ENCODE data around the gene KRT222. TPM values are rescaled to one million over a fixed set of nuclear protein-coding genes. Genes with fewer than 3 reads are reported as not detected.
A peak's percentile ranks its signal among the peaks of the same experiment; 100 is the strongest.

Gene KRT222
- 0.53 TPM in 1 of 2 replicates, not detected in the other for total RNA-seq (2014; rRNA removed; shearing (Covaris generic); ENCODE audit: low replicate concordance)

DNA sequence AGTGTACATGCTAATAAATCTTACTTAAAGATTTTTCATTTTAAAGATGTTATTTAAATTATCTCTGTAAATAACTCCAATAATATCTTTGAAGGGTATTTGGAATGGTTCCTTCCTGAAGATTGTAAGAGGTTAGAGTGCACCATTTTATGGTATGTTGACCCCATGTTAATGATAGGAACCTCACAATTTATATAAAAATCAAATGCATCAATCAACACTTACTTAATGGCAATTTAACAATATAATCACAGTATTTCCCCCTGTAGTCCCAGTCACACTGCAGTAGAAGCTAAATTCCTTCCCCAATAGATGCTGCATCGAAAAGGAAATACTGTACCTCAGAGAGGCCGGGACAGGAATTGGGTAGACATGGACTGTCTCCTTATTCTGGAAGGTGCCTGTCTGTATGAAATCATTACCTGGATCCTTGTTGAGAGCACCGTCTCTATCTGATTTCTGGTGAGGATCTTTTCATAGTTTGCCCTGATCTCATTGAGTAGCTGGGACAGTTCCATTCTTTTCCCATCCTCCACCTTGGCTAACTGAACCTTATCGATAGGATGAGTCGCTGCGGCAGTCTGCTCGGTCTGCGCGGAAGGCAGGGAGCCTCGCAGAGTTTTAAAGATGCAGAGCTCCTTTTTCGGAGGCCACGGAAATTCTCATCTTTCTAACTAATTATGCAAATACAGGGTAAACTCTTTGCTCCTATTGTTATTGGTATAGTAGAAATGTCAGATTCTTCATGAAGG is at the start of gene KRT222:
TSS of gene KRT222 (minus strand) at position 596 of the 752 bp plus-strand sequence. CDS start at position 518, 78 bp downstream.
- no peaks in the 10 kb centered on the region for H3K9me3 ChIP-seq
- H3K36me3 ChIP-seq, result no peaks in the 10 kb centered on the region
- H3K27me3 ChIP-seq, result no peaks in the 10 kb centered on the region; the same call in 1 of the 2 replicates
- peak within 1 kb of the TSS; percentile 16 for H3K4me3 ChIP-seq
- DNase-seq, result no peak

DNA sequence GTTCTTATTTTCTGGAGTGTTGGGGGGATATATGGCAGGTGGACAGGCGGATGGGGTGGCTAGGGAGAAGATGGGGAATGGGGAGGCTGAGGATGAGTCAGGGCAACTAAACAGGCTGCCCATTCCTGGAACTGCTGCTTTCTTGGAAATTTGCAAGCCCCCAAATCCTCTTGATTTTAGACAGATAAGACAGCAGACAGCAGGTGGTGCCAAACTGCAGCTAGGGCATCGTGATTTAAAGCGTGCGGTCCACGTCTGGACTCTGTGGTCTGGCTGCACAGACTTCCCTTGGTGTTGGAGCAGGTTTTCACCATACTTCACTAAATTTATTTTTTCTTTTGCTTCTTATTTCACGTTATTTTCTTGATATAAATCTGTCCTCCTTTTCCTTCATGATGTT is 49.5 kb upstream of the KRT222 start:
- no peaks in the 10 kb centered on the region for H3K27me3 ChIP-seq
- no peak for DNase-seq
- no peak overlapping the region for H3K4me3 ChIP-seq
- H3K9me3 ChIP-seq, result no peaks in the 10 kb centered on the region
- H3K36me3 ChIP-seq, result no peaks in the 10 kb centered on the region

DNA sequence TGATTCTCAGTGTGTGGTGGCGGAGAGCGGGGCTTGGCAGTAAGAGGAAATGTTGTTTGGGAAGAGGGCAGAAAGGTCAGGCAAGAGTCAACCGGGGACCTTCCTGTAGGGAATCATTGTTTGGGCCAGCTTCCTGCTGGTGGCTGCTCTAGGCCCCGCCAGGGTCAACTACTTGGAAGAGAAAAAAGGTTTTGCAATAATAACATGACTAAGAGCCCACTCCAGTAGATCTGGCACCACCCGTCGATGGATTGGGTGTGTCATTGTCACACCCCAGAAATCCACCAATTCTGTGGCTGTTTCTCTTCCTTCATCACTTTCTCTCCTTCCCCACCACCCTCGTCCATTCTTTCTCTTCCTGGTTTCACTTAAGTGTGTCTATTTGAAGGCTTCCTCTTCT is 42.8 kb upstream of the KRT222 start:
- DNase-seq, result peak; percentile 57
- Histone ChIP-seq H3K4me3 (no peak overlapping the region), H3K9me3 (no peaks in the 10 kb centered on the region), H3K36me3 (no peaks in the 10 kb centered on the region), H3K27me3 (no peaks in the 10 kb centered on the region; the same call in 1 of the 2 replicates)

DNA sequence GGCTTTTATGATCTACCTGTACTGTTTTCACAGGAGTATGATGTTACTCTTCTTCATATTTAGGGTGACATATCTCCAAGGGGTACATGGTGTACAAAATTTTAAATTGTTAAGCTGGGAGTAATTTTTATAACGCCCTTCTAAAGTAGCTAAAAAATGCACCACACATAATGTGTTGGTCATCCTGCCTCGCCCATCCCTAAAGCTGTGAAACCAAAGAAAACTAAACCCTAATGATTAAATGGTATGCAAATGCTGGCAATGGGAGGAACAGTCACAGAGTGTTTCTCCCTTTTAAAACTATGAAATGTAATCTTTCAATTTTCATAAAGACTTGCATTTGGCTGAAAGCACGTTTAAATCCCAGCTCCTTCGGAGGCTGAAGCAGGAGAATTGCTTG is 40.6 kb upstream of the KRT222 start:
- Histone ChIP-seq H3K36me3 (no peaks in the 10 kb centered on the region), H3K9me3 (no peaks in the 10 kb centered on the region), H3K4me3 (no peak overlapping the region), H3K27me3 (no peaks in the 10 kb centered on the region; the same call in 1 of the 2 replicates)
- no peak for DNase-seq

DNA sequence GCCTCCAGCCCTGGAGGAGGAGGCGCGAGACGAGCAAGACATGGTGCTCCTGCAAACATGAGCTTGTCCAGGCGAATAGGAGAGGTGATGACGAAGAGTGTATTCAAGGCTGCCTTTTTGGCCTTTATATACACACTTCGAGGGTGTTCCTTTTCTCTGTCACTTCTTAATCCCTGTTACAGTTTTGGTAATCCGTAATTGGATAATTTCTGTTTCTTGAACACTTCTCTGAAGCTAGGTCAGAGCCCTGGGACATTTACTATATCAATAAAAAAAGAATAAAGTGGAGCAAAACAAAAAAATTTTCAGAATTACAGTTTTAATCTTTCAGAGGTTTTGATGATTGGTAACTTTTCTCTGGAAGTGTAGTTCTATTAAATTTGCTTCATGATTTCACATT is 38.7 kb upstream of the KRT222 start, which contains the start of gene KRT24:
TSS of gene KRT24 (minus strand) at position 101 of the 400 bp plus-strand sequence. CDS start at position 42, 59 bp downstream.
- H3K36me3 ChIP-seq, result no peaks in the 10 kb centered on the region
- no peak for DNase-seq
- H3K9me3 ChIP-seq, result no peaks in the 10 kb centered on the region
- no peaks in the 10 kb centered on the region; the same call in 1 of the 2 replicates for H3K27me3 ChIP-seq
- no peak within 1 kb of the TSS for H3K4me3 ChIP-seq

DNA sequence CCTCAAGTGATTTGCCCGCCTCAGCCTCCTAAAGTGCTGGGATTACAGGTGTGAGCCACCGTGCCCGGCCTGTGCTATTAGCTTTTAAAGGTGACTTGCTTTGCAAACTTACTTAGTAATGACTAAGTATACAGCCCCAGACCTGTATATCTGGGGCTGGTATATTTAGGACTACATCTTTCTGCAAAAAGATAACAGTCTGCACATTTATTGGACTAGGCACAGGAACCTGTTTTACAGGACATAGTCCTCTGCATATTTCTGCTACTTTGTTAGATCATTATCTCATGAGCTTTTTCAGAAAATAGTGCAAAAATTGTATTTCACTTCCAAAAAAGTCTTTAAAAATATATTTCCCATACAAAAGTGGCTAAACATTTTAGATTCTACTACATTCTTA is 37.3 kb upstream of the KRT222 start:
- no peak for DNase-seq
- no peak overlapping the region for H3K4me3 ChIP-seq
- H3K36me3 ChIP-seq, result no peaks in the 10 kb centered on the region
- H3K9me3 ChIP-seq, result no peaks in the 10 kb centered on the region
- no peaks in the 10 kb centered on the region; the same call in 1 of the 2 replicates for H3K27me3 ChIP-seq

DNA sequence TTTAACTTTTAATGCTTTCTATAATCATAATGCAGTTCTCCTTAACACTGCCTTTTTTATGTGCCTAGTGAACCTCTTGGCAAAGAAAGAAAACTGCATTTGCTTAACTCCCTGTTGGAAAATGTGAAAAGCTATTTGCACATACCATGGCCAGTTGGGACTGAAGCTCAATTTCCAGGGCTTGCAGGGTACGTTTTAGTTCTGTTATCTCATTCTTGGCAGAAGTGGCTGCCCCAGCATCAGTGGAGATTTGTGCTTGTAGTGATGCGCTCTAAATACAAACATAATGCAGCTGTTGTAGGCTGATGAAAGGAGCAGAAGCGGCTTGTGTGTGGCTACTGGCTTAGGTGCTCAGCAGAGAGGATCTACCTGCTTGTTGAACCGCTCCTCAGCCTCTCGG is 34.9 kb upstream of the KRT222 start:
- no peaks in the 10 kb centered on the region for H3K36me3 ChIP-seq
- no peaks in the 10 kb centered on the region; the same call in 1 of the 2 replicates for H3K27me3 ChIP-seq
- no peak for DNase-seq
- no peaks in the 10 kb centered on the region for H3K9me3 ChIP-seq
- no peak overlapping the region for H3K4me3 ChIP-seq

DNA sequence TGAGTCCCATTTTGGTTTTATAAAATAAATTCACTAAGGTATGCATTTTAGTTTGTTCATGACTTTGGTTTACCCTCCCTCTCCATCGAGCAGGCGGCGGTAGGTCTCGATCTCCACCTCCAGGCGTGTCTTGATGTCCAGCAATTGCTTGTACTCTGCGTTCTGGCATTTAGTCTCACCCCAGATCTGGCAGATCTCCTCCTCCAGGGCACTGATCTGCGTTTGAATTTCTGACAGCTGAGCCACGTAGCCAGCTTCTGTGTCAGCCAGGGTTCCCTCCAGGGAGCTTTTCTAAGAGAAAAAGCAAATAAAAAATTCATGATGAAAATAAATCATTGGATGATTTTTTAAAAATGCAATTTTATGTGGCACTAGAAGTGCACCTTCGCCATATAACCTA is 34.4 kb upstream of the KRT222 start:
- H3K36me3 ChIP-seq, result no peaks in the 10 kb centered on the region
- H3K9me3 ChIP-seq, result no peaks in the 10 kb centered on the region
- no peak for DNase-seq
- H3K27me3 ChIP-seq, result no peaks in the 10 kb centered on the region; the same call in 1 of the 2 replicates
- H3K4me3 ChIP-seq, result no peak overlapping the region

DNA sequence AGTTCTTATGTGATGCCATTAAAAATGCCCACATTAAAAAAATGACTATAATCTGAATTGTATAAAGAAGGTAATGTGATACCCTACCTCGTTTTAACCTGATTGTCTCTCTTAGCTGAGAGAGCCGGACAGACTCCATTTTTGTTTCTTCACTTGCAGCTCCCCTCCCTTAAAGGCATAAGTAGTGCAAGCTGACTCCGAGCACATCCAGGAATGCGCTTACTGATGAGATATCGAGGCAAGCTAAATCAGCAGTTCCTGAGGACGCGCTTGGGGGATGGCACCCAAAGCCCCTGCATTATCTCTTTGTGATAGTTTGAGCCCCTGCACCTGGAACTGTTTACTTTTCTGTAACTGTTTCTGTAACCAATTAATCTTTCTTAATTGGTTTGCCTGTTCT is 32.3 kb upstream of the KRT222 start:
- no peak overlapping the region for H3K4me3 ChIP-seq
- no peak for DNase-seq
- H3K36me3 ChIP-seq, result no peaks in the 10 kb centered on the region
- no peaks in the 10 kb centered on the region for H3K9me3 ChIP-seq
- H3K27me3 ChIP-seq, result peaks cover under 1% of the 10 kb centered on the region

DNA sequence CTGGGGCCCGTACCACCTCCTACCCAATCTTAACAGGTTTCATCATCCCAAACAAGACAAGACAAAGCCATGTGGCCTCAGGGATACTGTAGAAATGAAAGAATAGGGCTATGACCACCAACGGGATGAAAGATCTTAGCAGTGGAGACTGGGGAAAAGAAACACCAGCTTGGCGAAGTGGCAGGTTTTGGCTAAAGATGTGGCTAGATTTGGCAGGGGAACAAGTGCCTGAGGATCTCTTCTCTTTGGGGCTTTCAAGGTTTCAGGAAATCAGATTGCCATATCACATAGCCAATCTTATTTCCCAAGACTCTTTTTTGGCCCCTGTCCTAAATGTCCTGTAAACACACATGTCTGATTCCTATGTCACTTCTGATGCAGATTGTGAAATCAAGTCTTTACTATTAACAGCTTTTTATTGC is 31.7 kb upstream of the KRT222 start:
- Histone ChIP-seq H3K27me3 (peaks cover 7% of the 10 kb centered on the region), H3K36me3 (no peaks in the 10 kb centered on the region), H3K4me3 (no peak overlapping the region), H3K9me3 (no peaks in the 10 kb centered on the region)
- DNase-seq, result no peak

DNA sequence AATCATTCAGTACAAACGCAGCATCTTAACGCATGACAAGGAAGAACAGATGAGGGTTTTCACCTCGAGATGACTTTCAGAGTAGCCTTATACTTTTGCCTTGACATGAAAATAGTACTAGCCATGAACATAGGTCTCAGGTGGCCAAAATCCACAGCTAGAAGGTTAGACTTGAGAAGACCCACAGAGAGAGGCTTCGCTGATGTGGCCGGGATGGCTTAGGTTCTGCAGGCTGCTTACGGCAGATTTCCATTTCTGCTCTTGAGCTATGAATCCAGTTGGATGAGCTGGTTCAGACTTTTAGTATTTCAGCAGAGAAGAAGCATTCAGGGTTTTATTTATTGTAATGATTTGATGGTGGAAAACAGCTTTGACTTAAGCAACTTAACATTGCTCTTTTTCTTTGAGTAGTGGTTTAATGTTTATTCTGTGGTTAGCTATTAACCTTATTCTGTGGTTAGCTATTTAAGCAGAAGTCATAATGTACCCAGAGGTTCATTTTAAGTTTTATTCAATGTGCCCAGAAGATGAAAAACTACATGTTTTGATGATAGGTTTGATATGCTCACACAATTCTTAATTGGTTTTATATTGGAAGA is 31.0 kb upstream of the KRT222 start:
- no peak for DNase-seq
- H3K9me3 ChIP-seq, result no peaks in the 10 kb centered on the region
- H3K27me3 ChIP-seq, result peaks cover 14% of the 10 kb centered on the region
- no peaks in the 10 kb centered on the region for H3K36me3 ChIP-seq
- no peak overlapping the region for H3K4me3 ChIP-seq

DNA sequence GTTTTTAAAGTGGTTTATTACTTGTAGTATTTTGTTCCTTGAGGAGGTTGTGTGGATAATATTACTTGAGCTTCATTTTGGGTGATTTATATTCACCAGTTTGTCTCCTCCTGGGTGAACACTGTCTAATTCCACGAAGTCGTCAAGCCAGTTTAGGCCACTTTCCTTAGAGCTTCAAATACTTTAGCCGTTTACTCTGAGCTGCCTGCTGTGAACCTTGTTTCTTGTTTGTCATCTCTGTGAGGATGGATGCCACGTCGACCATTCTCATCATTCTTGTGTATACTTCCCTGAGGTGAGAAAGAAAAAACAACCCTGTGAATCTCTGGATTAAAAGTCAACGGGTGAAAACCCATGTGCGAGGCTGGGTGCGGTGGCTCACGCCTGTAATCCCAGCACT is 29.6 kb upstream of the KRT222 start:
- Histone ChIP-seq H3K4me3 (no peak overlapping the region), H3K9me3 (no peaks in the 10 kb centered on the region; the same call in 1 of the 2 replicates), H3K27me3 (peaks cover 16% of the 10 kb centered on the region), H3K36me3 (no peaks in the 10 kb centered on the region)
- DNase-seq, result no peak

DNA sequence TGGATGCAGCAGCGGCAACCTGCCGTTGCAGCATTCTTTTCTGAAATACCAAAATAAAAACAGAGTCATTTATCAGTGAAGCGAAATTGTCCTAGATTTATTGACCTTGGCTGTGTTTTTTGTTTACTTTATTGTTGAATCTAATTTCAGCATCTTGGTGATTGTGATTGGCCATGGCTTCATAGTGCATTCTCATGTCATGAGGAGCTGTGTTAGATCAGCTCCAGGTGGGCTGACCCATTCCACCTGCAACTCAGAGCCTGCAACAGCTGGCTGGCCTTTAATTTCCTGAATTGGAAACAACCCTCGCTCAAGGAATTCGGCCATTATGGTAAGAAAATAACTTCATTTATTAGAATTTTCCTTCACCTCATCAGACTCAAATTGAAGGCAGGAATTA is 22.1 kb upstream of the KRT222 start:
- Histone ChIP-seq H3K36me3 (no peaks in the 10 kb centered on the region), H3K9me3 (no peaks in the 10 kb centered on the region; the same call in 1 of the 2 replicates), H3K27me3 (peaks cover 13% of the 10 kb centered on the region), H3K4me3 (no peak overlapping the region)
- DNase-seq, result no peak

DNA sequence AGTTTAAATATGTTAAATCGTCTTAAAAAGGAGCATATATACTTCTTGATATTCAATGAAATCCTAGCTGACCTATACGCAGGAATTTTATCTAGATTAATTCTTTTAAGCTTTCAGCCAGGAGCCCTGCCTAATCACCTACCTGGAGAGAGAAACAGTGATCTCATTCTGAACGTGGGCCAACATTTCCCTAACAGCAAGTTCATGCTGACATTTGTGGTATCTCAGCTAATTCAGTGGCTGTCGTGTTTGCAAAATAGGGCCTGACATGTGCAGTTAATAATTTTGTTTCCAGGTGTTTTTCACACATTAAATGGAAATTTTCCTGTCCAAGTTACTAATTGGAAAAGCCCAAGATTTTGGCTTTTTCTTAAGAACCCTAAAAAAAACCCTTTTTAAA is 21.2 kb upstream of the KRT222 start:
- Histone ChIP-seq H3K9me3 (no peaks in the 10 kb centered on the region; the same call in 1 of the 2 replicates), H3K27me3 (peaks cover 4% of the 10 kb centered on the region)
- DNase-seq, result no peak

DNA sequence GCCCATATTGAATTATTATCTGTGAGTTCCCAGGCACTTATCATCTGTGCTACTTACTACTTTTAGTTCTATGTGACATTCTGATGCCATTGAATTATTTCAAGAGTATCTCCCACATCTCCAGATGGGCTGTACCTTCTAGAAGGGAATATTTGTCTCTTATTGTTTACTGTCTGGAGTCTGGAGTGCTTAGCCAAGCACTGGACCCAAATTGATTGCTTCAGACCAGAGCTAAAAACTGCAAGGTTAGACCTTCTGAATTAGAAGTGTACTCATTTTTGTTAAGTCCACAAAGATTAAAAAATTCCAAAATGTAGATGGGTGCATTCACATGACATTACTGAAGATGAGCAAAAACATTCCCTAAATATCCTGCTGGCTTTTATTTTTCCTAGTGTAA is 16.0 kb upstream of the KRT222 start:
- Histone ChIP-seq H3K36me3 (no peaks in the 10 kb centered on the region), H3K27me3 (peaks cover 33% of the 10 kb centered on the region)
- no peak for DNase-seq

More for the DNA sequence above, 21.2 kb upstream of the KRT222 start:
- Histone ChIP-seq H3K4me3 (no peak overlapping the region), H3K36me3 (no peaks in the 10 kb centered on the region)

DNA sequence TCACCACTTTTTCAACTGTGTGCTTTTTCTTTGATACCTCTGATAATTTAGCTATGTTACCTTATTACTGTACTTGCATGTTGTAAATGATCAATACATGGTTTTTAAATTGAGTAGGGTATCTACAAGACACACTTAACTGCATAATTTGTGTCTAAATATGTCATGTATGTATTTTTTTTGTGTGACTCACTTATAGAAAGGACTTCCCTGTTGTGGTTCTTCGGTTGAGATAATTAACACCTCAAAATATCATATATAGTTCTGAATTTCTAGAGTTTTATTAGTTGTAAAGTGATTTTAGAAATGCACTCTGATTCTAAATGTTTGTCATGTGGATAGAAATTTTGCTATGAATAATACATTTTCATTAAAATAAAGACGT is 14.5 kb upstream of the KRT222 start:
- Histone ChIP-seq H3K4me3 (no peak overlapping the region), H3K9me3 (no peaks in the 10 kb centered on the region), H3K27me3 (peaks cover 46% of the 10 kb centered on the region), H3K36me3 (no peaks in the 10 kb centered on the region)
- DNase-seq, result no peak

More for the DNA sequence above, 16.0 kb upstream of the KRT222 start:
- H3K4me3 ChIP-seq, result no peak overlapping the region
- no peaks in the 10 kb centered on the region for H3K9me3 ChIP-seq

DNA sequence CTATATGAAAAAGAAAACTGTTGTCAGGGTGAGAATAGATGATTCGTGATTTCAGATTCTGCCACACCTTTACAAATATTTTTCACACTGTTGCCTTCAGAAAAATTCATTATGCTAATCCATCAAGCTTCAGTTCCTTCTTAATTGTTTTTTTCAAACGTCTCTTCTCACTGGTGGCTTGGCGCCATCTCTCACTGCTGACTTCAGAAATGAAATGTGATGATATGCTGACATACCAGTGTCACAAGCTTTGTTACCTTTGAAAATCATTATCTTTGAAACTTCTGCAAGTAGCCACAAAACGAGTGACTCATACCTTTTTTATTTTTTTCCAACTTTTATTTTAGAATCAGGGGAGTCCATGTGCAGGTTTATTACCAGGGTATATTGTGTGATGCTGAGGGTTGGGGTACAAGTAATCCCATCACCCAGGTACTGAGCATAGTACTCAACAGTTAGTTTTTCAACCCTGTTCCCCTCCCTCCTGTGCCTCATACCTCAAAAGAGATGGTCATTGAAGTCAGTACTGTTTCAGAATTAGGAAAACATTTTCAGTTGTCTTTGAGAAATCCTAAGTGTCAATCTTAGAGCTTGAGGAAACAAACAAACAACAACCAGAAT is 14.0 kb upstream of the KRT222 start:
- peaks cover 51% of the 10 kb centered on the region for H3K27me3 ChIP-seq
- no peak for DNase-seq
- no peak overlapping the region for H3K4me3 ChIP-seq
- no peaks in the 10 kb centered on the region for H3K36me3 ChIP-seq
- no peaks in the 10 kb centered on the region for H3K9me3 ChIP-seq
